ENCODE data around the gene MLF2. TPM values are rescaled to one million over a fixed set of nuclear protein-coding genes. Genes with fewer than 3 reads are reported as not detected.

MLF2 gene
- total RNA-seq, 1 experiment from 2014 or later, result 309 TPM

DNA sequence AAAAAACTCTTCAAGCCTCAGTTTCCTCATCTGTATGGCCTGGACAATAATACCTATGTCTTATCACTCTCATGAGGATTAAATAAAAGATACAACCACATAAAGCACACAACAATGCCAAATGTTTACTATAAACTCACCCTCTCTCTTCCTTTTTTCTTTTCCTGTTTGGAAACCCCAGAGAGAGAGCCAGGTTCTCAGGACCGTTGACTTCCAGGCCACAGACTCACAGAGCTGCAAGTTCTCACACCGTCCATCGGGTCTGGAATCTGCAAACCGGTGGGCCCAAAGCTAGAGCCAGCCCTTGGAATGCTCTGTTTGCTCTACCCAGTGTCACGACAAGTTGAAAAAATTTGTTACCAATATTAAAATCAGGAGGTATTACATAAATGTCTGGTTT, 31.8 kb upstream of the MLF2 start:
- H3K27me3 ChIP-seq (ENCODE audit: insufficient read depth, low read length), result no peaks in the 10 kb centered on the region
- no peak for DNase-seq (ENCODE audit: low read depth, low spot score)
- no TSS peak for BruUV-seq (replicated peaks)
- POLR2A ChIA-PET, result interaction anchor here (0.7 kb wide), 1 partner anchor 38 kb away, joined by 3 read pairs; no protein-coding TSS in a partner anchor
- H3K79me2 ChIP-seq (ENCODE audit: insufficient read depth, low read length), result no peaks in the 10 kb centered on the region
- H3K4me1 ChIP-seq (ENCODE audit: control insufficient read depth in 1 of 2, insufficient read depth in 2 of 2, low read length in 2 of 2), result peaks cover 0 to 13% of the 10 kb centered on the region in 2 experiments; a peak in 3 of 4 replicates
- no peaks in the 10 kb centered on the region for H3K9me3 ChIP-seq (ENCODE audit: control insufficient read depth in 1 of 2, insufficient read depth in 1 of 2, low read depth in 1 of 2, low read length in 2 of 2)
- no peak for ATAC-seq
- H3K9me2 ChIP-seq (ENCODE audit: insufficient read depth), result no peaks in the 10 kb centered on the region
- no peak overlapping the region for H3K9ac ChIP-seq (ENCODE audit: low read length)
- TF ChIP-seq SIN3A (IDR thresholded peaks at IDR 0.05; ENCODE audit: low read depth), result no peak
- TF ChIP-seq, protein P1, sequence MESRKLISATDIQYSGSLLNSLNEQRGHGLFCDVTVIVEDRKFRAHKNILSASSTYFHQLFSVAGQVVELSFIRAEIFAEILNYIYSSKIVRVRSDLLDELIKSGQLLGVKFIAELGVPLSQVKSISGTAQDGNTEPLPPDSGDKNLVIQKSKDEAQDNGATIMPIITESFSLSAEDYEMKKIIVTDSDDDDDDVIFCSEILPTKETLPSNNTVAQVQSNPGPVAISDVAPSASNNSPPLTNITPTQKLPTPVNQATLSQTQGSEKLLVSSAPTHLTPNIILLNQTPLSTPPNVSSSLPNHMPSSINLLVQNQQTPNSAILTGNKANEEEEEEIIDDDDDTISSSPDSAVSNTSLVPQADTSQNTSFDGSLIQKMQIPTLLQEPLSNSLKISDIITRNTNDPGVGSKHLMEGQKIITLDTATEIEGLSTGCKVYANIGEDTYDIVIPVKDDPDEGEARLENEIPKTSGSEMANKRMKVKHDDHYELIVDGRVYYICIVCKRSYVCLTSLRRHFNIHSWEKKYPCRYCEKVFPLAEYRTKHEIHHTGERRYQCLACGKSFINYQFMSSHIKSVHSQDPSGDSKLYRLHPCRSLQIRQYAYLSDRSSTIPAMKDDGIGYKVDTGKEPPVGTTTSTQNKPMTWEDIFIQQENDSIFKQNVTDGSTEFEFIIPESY (IDR thresholded peaks at IDR 0.05; ENCODE audit: extremely low read depth, insufficient replicate concordance, low read length), result no peak
- TF ChIP-seq SRF (IDR thresholded peaks at IDR 0.05; ENCODE audit: low read depth), result no peak
- no peak for TF ChIP-seq TCF7L2 (IDR thresholded peaks at IDR 0.05; ENCODE audit: borderline replicate concordance, extremely low read depth, insufficient read depth, insufficient read length)
- no peak for TF ChIP-seq FOSL1 (IDR thresholded peaks at IDR 0.05; ENCODE audit: low read depth)
- no peak for TF ChIP-seq ZNF274 (IDR thresholded peaks at IDR 0.05; ENCODE audit: low read depth, low read length)
- TF ChIP-seq YY1 (IDR thresholded peaks at IDR 0.05; ENCODE audit: extremely low read depth, insufficient replicate concordance, low read depth, low read length), result no peak
- no peak for TF ChIP-seq EZH2phosphoT487 (IDR thresholded peaks at IDR 0.05; ENCODE audit: borderline replicate concordance)
- TF ChIP-seq ELF1 (IDR thresholded peaks at IDR 0.05; ENCODE audit: borderline replicate concordance, low read depth), result no peak
- no peak for TF ChIP-seq JUND (IDR thresholded peaks at IDR 0.05)
- no peak for TF ChIP-seq SP1 (IDR thresholded peaks at IDR 0.05; ENCODE audit: low read depth)
- TF ChIP-seq CBX3 (IDR thresholded peaks at IDR 0.05; ENCODE audit: low read depth), result no peak
- no peak for TF ChIP-seq CEBPB (IDR thresholded peaks at IDR 0.05; ENCODE audit: low read depth)
- no peaks in the 10 kb centered on the region for H3K36me3 ChIP-seq (ENCODE audit: control insufficient read depth in 1 of 2, insufficient read depth in 2 of 2, low read length in 2 of 2)
- CTCF ChIA-PET, result interaction anchor here (0.9 to 1.8 kb wide), 3 partner anchors 14 to 31 kb away, joined by 3 to 6 read pairs (median 5); partner anchors contain the start of genes MLF2 and PTMS
- H2AFZ ChIP-seq (ENCODE audit: low read depth, low read length, poor library complexity, severe bottlenecking), result no peak overlapping the region
- no peaks in the 10 kb centered on the region for H4K20me1 ChIP-seq (ENCODE audit: insufficient read depth)
- no peak overlapping the region for H3K27ac ChIP-seq (ENCODE audit: low read depth, low read length)
- no peak overlapping the region for H3K4me3 ChIP-seq (replicated peaks in 1 of 2; ENCODE audit: low read depth in 1 of 2, low read length in 2 of 2)
- RAD21 ChIA-PET (ENCODE audit: low non-redundant PET in 1 of 2, low total read pairs in 2 of 2, uncharacterized antibody in 2 of 2, unreplicated experiment in 2 of 2), result no interaction called here
- intact Hi-C loops (cut with micrococcal nuclease), result no loop called here
- H3K4me2 ChIP-seq (ENCODE audit: low read length), result peak overlapping the region; percentile 33; the same call in 1 of the 2 replicates

Data from HCT116 (cell line).